ENCODE data around the gene ZFAND4.
"Not testable (repeated sequence)": the region's sequence is repeated elsewhere in the genome, so short reads cannot be mapped to it uniquely, and the experiment has no call there.

DNA sequence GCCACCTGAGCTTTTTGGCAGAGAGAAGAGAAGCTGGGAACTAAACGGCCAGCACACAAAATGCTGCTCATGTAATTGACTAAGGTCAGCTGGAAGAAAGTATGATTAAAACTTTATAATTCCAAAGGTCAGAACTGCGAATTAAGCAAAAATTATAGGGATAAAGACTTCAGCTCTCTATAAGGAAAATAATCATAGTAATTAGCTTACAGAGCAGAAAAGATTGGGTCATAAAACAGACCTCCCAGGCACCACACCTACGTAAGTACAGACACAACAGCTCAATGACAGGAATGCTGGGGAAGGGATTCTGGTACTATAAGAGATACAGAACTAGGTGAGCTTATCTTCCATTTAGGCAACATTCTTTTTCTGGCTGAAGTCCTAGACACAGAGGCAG, 44.5 kb upstream of the ZFAND4 start:
- TF ChIP-seq, protein P1, sequence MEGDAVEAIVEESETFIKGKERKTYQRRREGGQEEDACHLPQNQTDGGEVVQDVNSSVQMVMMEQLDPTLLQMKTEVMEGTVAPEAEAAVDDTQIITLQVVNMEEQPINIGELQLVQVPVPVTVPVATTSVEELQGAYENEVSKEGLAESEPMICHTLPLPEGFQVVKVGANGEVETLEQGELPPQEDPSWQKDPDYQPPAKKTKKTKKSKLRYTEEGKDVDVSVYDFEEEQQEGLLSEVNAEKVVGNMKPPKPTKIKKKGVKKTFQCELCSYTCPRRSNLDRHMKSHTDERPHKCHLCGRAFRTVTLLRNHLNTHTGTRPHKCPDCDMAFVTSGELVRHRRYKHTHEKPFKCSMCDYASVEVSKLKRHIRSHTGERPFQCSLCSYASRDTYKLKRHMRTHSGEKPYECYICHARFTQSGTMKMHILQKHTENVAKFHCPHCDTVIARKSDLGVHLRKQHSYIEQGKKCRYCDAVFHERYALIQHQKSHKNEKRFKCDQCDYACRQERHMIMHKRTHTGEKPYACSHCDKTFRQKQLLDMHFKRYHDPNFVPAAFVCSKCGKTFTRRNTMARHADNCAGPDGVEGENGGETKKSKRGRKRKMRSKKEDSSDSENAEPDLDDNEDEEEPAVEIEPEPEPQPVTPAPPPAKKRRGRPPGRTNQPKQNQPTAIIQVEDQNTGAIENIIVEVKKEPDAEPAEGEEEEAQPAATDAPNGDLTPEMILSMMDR (IDR thresholded peaks at IDR 0.05) = not testable (repeated sequence)
- not testable (repeated sequence) for TF ChIP-seq POLR2A (IDR thresholded peaks at IDR 0.05)
